ENCODE results near the gene JMJD8. TPM values are rescaled to one million over a fixed set of nuclear protein-coding genes. Genes with fewer than 3 reads are reported as not detected.
A peak's percentile ranks its signal among the peaks of the same experiment; 100 is the strongest.

Gene JMJD8
- total and polyA plus RNA-seq, 7 donors, result 19.1 to 63.5 (median 25.5) TPM

DNA sequence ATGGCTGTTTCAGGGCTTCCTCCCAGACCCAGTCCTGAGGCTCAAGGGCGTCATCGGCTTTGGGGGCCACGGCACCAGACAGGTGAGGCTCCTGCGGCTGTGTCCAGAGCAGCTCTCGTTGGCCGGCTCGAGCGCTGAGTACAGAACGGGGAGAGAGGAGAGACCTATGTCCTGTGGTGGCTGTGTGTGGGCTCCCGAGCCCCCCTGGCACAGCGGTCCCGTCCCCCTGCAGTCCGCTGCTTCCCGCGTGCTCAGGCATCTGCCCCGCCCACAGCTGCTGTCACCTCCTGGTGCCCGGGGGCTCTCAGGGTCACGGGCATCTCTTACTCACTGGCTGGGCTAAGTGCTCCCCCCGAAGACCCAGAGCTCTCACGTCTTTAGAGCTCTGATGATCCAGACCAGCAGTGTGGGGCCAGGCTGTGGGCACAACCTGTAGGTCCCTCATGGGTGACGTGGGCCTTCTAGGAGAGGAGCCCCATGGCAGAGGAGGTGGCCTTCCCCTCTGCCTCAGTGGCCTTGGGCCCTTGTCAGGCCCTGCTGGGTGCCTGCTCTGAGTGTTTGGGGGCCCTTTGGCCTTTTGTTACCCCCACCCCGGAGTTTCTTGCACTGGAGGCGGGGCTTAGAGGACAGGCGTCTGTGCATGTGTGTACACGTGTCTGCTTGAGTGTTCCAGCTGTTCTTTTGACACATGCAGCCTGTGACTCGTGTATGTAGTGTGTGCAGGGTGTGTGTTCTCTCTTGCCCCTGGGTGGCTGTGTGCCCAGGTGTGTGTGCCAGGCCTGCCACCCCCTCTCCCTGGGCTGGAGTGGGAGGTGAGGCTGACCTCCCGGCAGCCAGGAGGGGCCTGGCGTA, 31.5 kb downstream of the JMJD8 start:
- TF ChIP-seq, protein P1, sequence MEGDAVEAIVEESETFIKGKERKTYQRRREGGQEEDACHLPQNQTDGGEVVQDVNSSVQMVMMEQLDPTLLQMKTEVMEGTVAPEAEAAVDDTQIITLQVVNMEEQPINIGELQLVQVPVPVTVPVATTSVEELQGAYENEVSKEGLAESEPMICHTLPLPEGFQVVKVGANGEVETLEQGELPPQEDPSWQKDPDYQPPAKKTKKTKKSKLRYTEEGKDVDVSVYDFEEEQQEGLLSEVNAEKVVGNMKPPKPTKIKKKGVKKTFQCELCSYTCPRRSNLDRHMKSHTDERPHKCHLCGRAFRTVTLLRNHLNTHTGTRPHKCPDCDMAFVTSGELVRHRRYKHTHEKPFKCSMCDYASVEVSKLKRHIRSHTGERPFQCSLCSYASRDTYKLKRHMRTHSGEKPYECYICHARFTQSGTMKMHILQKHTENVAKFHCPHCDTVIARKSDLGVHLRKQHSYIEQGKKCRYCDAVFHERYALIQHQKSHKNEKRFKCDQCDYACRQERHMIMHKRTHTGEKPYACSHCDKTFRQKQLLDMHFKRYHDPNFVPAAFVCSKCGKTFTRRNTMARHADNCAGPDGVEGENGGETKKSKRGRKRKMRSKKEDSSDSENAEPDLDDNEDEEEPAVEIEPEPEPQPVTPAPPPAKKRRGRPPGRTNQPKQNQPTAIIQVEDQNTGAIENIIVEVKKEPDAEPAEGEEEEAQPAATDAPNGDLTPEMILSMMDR (IDR thresholded peaks at IDR 0.05), result no peak
- H3K4me1 ChIP-seq, result peaks cover 16% of the 10 kb centered on the region
- H3K27me3 ChIP-seq (ENCODE audit: insufficient read depth in 3 of 3, low read length in 2 of 3), result no peaks in the 10 kb centered on the region
- H3K27ac ChIP-seq, result no peak overlapping the region
- H3K9me3 ChIP-seq, result no peaks in the 10 kb centered on the region
- no peak overlapping the region for H3K4me3 ChIP-seq
- peaks cover 0 to 6% of the 10 kb centered on the region in 2 donors for H3K36me3 ChIP-seq (ENCODE audit: insufficient read depth in 1 of 2, low read depth in 1 of 2)
- ATAC-seq, result no peak
- WGBS, 3 donors, result 83 to 91% (median 84%) methylated on average over 23 to 28 of the region's 28 CpGs
- intact Hi-C loops (cut with DNase I), result no loop called here
- no peak for DNase-seq

DNA sequence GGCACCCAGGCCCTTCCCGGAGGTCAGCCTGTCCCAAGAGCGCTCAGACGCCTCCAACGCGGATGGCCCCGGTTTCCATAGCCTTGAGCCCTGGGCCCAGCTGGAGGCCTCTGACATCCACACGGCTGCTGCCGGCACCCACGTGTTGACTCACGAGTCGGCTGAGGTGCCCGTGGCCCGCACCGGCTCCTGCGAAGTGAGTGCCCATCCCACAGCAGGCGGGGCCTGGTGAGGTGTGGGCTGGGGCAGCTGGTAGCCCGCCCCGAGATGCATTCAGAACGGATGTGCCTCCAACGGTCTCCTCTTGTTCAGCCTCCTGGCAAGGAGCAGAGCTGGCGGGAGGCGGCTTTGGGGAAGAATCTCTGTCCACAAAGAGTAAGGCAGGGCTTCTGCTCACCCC, 32.3 kb downstream of the JMJD8 start:
- WGBS, 3 donors, result 84 to 90% (median 85%) methylated on average over 22 of the region's 22 CpGs
- DNase-seq (no peak), ATAC-seq (no peak)
- no peak overlapping the region for H3K27ac ChIP-seq
- TF ChIP-seq, protein P1 (IDR thresholded peaks at IDR 0.05), result no peak
- H3K27me3 ChIP-seq (ENCODE audit: insufficient read depth in 3 of 3, low read length in 2 of 3), result no peaks in the 10 kb centered on the region
- peaks cover 0 to 6% of the 10 kb centered on the region in 2 donors for H3K36me3 ChIP-seq (ENCODE audit: insufficient read depth in 1 of 2, low read depth in 1 of 2)
- H3K4me3 ChIP-seq, result no peak overlapping the region
- H3K9me3 ChIP-seq, result no peaks in the 10 kb centered on the region
- intact Hi-C loops (cut with DNase I), result no loop called here
- peaks cover 24% of the 10 kb centered on the region for H3K4me1 ChIP-seq

DNA sequence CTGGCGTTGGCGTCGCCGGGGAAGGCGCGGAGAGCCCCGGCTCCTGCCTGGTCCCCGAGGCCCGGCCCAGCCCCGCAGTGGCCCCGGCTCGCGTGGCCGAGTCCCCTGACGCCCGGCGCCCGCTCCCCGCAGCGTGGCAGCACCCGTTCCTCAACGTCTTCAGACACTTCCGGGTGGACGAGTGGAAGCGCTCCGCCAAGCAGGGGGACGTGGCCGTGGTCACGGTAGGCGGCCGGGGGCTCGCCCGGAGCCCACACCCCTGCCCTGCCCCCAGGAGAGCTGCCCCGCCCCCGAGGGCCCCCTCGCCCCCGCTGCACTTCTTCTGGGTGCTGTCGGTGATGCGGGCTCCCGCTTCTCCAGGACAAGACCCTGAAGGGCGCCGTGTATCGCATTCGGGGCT, 34.5 kb downstream of the JMJD8 start:
- intact Hi-C loops (cut with DNase I), result no loop called here
- ATAC-seq, result no peak
- Histone ChIP-seq H3K27me3 (ENCODE audit: insufficient read depth in 3 of 3, low read length in 2 of 3) (no peaks in the 10 kb centered on the region), H3K4me3 (peak overlapping the region; percentile 88), H3K9me3 (no peaks in the 10 kb centered on the region), H3K36me3 (ENCODE audit: insufficient read depth in 1 of 2, low read depth in 1 of 2) (no peaks in the 10 kb centered on the region), H3K4me1 (peaks cover 47% of the 10 kb centered on the region), H3K27ac (peak overlapping the region; percentile 93)
- TF ChIP-seq, protein P1 (IDR thresholded peaks at IDR 0.05), result no peak
- WGBS, 3 donors, result 2 to 4% (median 3%) methylated on average over 28 to 44 of the region's 44 CpGs
- DNase-seq, result no peak

DNA sequence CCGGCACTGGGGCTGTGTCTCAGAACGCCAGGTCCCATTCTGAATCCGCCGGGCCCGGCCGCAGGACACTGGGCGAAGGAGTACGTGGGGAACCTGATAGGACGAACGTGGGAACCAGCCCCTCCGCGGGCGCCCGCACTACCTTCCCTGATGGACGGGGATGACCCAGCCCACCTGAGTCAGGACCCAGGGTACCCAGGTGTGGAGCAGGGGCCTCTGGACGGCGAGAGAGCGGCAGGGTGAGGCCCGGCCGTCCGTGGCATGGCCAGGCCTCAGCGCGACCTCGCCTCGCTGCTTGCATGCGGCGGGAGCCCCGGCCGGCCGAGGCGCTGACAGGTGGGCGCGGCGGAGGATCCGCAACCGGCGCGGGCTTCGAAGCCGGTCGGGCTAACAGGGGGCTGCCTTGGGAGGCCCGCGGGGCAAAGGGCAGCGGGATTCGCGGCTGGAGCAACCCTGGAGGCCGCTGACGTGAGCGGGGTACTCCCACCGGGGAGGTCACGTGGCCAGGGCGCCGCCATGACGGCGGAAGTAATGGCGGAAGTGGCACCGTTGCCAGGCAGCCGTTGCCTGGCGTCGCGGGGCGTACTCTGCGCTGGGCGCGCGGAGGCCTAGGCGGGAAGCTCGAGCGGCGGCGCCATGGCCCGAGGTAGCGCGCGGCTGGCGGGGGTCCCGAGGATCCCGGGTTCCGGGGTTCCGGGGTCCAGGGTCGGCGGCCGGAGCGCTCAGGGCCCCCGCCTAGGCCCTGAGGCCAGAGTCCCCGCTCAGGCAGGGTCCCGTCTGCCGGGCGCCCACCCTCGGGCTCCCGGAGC, 35.1 kb downstream of the JMJD8 start, which contains the start of gene WDR90:
WDR90 (plus strand) TSS at position 585 of the 809 bp plus-strand sequence; CDS start at position 637, 52 bp downstream.
- intact Hi-C loops (cut with DNase I), result no loop called here
- DNase-seq, result peak; percentile 94 to 97
- Histone ChIP-seq H3K4me3 (peak within 1 kb of the TSS; percentile 88), H3K4me1 (peaks cover 51% of the 10 kb centered on the region), H3K27me3 (ENCODE audit: insufficient read depth in 3 of 3, low read length in 2 of 3) (no peaks in the 10 kb centered on the region), H3K36me3 (ENCODE audit: insufficient read depth in 1 of 2, low read depth in 1 of 2) (peaks cover 0 to 5% of the 10 kb centered on the region in 2 donors), H3K27ac (peak within 1 kb of the TSS; percentile 93), H3K9me3 (no peaks in the 10 kb centered on the region)
- peak; percentile 87 to 91 (median 88) for ATAC-seq
- TF ChIP-seq, protein P1 (IDR thresholded peaks at IDR 0.05), result no peak
- WGBS, 3 donors, result 1% methylated on average over 47 to 91 of the region's 91 CpGs

Data from psoas muscle (tissue), 8 donors.